Esophagus muscularis mucosa (tissue), 4 donors: Measurements from ENCODE around the gene KIRREL2.
"Not testable (repeated sequence)": the region's sequence is repeated elsewhere in the genome, so short reads cannot be mapped to it uniquely, and the experiment has no call there.

Experiments
- EP300 ChIP-seq: sonication (generic); formaldehyde crosslinking; IDR thresholded peaks from one replicate; pipeline ENCODE4 v1.6.1; 2017; ENCODE audit warnings: antibody characterized with exemption
- POLR2A ChIP-seq: fragments of 450-650 bp; IDR thresholded peaks from one replicate; pipeline ENCODE4 v1.6.1; 2017; ENCODE audit warnings: antibody characterized with exemption, moderate library complexity, mild to moderate bottlenecking, low read depth
- POLR2AphosphoS5 ChIP-seq, 2 donors: sonication (generic); formaldehyde crosslinking; IDR thresholded peaks; one replicate each; pipeline ENCODE4 v1.6.1; 2017; ENCODE audit warnings: antibody characterized with exemption in 2 of 2
- TF ChIP-seq, protein P1 (sequence below), 3 experiments: fragments of 200-600 bp in 2 of 3; fragments of 450-650 bp in 1 of 3; sonication (generic) in 2 of 3; IDR thresholded peaks; one replicate each; pipeline ENCODE4 v1.5.1; 2017 to 2019; ENCODE audit warnings: antibody characterized with exemption in 3 of 3, mild to moderate bottlenecking in 2 of 3, moderate library complexity in 1 of 3

DNA sequence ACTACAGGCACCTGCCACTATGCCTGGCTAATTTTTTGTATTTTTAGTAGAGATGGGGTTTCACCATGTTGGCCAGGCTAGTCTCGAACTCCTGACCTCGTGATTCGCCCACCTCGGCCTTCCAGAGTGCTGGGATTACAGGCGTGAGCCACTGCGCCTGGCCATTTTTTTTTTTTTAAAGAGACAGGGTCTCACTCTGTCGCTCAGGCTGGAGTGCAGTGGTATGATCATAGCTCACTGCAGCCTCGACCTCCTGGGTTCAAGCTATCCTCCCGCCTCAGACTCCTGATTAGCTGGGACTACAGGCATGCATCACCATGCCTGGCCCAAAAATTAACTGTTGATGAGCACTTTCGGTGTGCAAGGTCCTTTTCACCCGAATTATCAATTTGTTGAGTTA is 20.6 kb upstream of the KIRREL2 start:
- TF ChIP-seq, protein P1, sequence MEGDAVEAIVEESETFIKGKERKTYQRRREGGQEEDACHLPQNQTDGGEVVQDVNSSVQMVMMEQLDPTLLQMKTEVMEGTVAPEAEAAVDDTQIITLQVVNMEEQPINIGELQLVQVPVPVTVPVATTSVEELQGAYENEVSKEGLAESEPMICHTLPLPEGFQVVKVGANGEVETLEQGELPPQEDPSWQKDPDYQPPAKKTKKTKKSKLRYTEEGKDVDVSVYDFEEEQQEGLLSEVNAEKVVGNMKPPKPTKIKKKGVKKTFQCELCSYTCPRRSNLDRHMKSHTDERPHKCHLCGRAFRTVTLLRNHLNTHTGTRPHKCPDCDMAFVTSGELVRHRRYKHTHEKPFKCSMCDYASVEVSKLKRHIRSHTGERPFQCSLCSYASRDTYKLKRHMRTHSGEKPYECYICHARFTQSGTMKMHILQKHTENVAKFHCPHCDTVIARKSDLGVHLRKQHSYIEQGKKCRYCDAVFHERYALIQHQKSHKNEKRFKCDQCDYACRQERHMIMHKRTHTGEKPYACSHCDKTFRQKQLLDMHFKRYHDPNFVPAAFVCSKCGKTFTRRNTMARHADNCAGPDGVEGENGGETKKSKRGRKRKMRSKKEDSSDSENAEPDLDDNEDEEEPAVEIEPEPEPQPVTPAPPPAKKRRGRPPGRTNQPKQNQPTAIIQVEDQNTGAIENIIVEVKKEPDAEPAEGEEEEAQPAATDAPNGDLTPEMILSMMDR (IDR thresholded peaks at IDR 0.05): not testable (repeated sequence)
- TF ChIP-seq POLR2AphosphoS5 (IDR thresholded peaks at IDR 0.05); POLR2A; EP300: not testable (repeated sequence)
